ENCODE results near the gene CPN2.

- TF ChIP-seq CTCF (IDR thresholded peaks at IDR 0.05; ENCODE audit: poor library complexity, severe bottlenecking) (no peak), MXI1 (conservative IDR thresholded peaks at IDR 0.05; ENCODE audit: poor library complexity, severe bottlenecking) (no peak), EZH2 (IDR thresholded peaks at IDR 0.05; ENCODE audit: borderline replicate concordance, insufficient read depth, low read length, poor library complexity, severe bottlenecking) (no peak), RAD21 (conservative IDR thresholded peaks at IDR 0.05) (no peak), REST (IDR thresholded peaks at IDR 0.05; ENCODE audit: borderline replicate concordance) (no peak), SMC3 (conservative IDR thresholded peaks at IDR 0.05; ENCODE audit: poor library complexity) (no peak), POLR2AphosphoS5 (IDR thresholded peaks at IDR 0.05) (no peak), TAF1 (IDR thresholded peaks at IDR 0.05; ENCODE audit: low read depth) (no peak)
Observed at GRCh38 chr3:194357681-194358080, 6.6 kb upstream of the CPN2 start.
